SK-N-SH treated with all-trans-retinoic acid at 6 μM for 48 hours (cell line): ENCODE measurements around the gene KHSRP.

Experiments
- ATAC-seq: fragments of 200-7000 bp; cut with Tn5 transposase; 3 replicates; pipeline ENCODE4 v1.9.1; 2020; ENCODE audit warnings: mild to moderate bottlenecking, moderate library complexity
- BACH2 ChIP-seq: fragments of 250-450 bp; sonication (Bioruptor Pico); IDR thresholded peaks from 2 replicates; pipeline ENCODE4 v1.9.0; 2021; ENCODE audit warnings: mild to moderate bottlenecking, borderline replicate concordance
- CSDC2 ChIP-seq: fragments of 250-450 bp; sonication (Bioruptor Pico); IDR thresholded peaks from 2 replicates; pipeline ENCODE4 v1.5.0; 2020; ENCODE audit warnings: mild to moderate bottlenecking, moderate library complexity
- CSRNP3 ChIP-seq: fragments of 250-450 bp; sonication (Bioruptor Pico); IDR thresholded peaks from 2 replicates; pipeline ENCODE4 v1.5.1; 2021; ENCODE audit warnings: mild to moderate bottlenecking, moderate library complexity
- ESRRG ChIP-seq: fragments of 250-450 bp; sonication (Bioruptor Pico); IDR thresholded peaks from 2 replicates; pipeline ENCODE4 v1.6.1; 2021; ENCODE audit warnings: mild to moderate bottlenecking
- GLIS3 ChIP-seq: fragments of 250-450 bp; sonication (Bioruptor Pico); IDR thresholded peaks from 2 replicates; pipeline ENCODE4 v1.5.0; 2020; ENCODE audit warnings: mild to moderate bottlenecking, moderate library complexity
- ISL1 ChIP-seq: fragments of 250-450 bp; sonication (Bioruptor Pico); IDR thresholded peaks from 2 replicates; pipeline ENCODE4 v2.1.2; 2022; ENCODE audit warnings: mild to moderate bottlenecking, moderate library complexity
- OSR1 ChIP-seq: fragments of 250-450 bp; sonication (Bioruptor Pico); IDR thresholded peaks from 2 replicates; pipeline ENCODE4 v1.8.0; 2022; ENCODE audit warnings: moderate library complexity, mild to moderate bottlenecking, inconsistent platforms
- PATZ1 ChIP-seq: fragments of 250-450 bp; sonication (Bioruptor Pico); IDR thresholded peaks from 2 replicates; pipeline ENCODE4 v1.8.0; 2020; ENCODE audit warnings: mild to moderate bottlenecking, moderate library complexity, borderline replicate concordance
- PPARA ChIP-seq: fragments of 250-450 bp; sonication (Bioruptor Pico); IDR thresholded peaks from 2 replicates; pipeline ENCODE4 v1.5.0; 2020; ENCODE audit warnings: mild to moderate bottlenecking, borderline replicate concordance
- TCF4 ChIP-seq: fragments of 250-450 bp; sonication (Bioruptor Pico); IDR thresholded peaks from 2 replicates; pipeline ENCODE4 v1.8.0; 2021; ENCODE audit warnings: mild to moderate bottlenecking, moderate library complexity, borderline replicate concordance
- TOX ChIP-seq: fragments of 250-450 bp; sonication (Bioruptor Pico); IDR thresholded peaks from 2 replicates; pipeline ENCODE4 v1.8.0; 2021; ENCODE audit warnings: mild to moderate bottlenecking, moderate library complexity, borderline replicate concordance
- ZC3H10 ChIP-seq: fragments of 250-450 bp; sonication (Bioruptor Pico); IDR thresholded peaks from 2 replicates; pipeline ENCODE4 v1.5.1; 2021; ENCODE audit warnings: mild to moderate bottlenecking, moderate library complexity
- ZFP3 ChIP-seq: fragments of 250-450 bp; sonication (Bioruptor Pico); IDR thresholded peaks from 2 replicates; pipeline ENCODE4 v1.5.0; 2020; ENCODE audit warnings: mild to moderate bottlenecking, moderate library complexity
- ZFP30 ChIP-seq: fragments of 450-650 bp; formaldehyde crosslinking; IDR thresholded peaks from 2 replicates; pipeline ENCODE4 v1.5.0; 2022; ENCODE audit warnings: mild to moderate bottlenecking, moderate library complexity
- ZNF565 ChIP-seq: fragments of 450-650 bp; formaldehyde crosslinking; conservative IDR thresholded peaks from 2 replicates; pipeline ENCODE4 v1.5.0; 2020; ENCODE audit warnings: low read depth, mild to moderate bottlenecking, moderate library complexity
- ZNF8 ChIP-seq: fragments of 450-650 bp; formaldehyde crosslinking; IDR thresholded peaks from 2 replicates; pipeline ENCODE4 v1.5.0; 2020; ENCODE audit warnings: mild to moderate bottlenecking, moderate library complexity
- TF ChIP-seq, protein P1 (sequence below): fragments of 250-450 bp; sonication (Bioruptor Pico); IDR thresholded peaks from 2 replicates; pipeline ENCODE4 v1.5.1; 2020; ENCODE audit warnings: low read depth, mild to moderate bottlenecking, moderate library complexity
- TF ChIP-seq, protein P2 (sequence below): fragments of 250-450 bp; sonication (Bioruptor Pico); IDR thresholded peaks from 2 replicates; pipeline ENCODE4 v1.8.0; 2021; ENCODE audit warnings: low read depth, mild to moderate bottlenecking, moderate library complexity, borderline replicate concordance
- TF ChIP-seq, protein P3 (sequence below): fragments of 250-450 bp; sonication (Bioruptor Pico); IDR thresholded peaks from 2 replicates; pipeline ENCODE4 v1.5.0; 2020; ENCODE audit warnings: mild to moderate bottlenecking, moderate library complexity

Gene KHSRP

GRCh38 chr19:6413721-6414643, 10.6 kb downstream of the KHSRP start:
- TF ChIP-seq OSR1 (CRISPR knock-in tag) (no peak), ZFP3 (CRISPR knock-in tag) (no peak), PATZ1 (CRISPR knock-in tag) (no peak), PPARA (CRISPR knock-in tag) (no peak), ZFP30 (no peak), CSRNP3 (CRISPR knock-in tag) (no peak), TOX (CRISPR knock-in tag) (no peak), GLIS3 (CRISPR knock-in tag) (no peak), TCF4 (CRISPR knock-in tag) (no peak), BACH2 (CRISPR knock-in tag) (no peak), ESRRG (no peak), ZNF565 (CRISPR knock-in tag) (no peak), CSDC2 (CRISPR knock-in tag) (no peak)
- TF ChIP-seq, protein P1, sequence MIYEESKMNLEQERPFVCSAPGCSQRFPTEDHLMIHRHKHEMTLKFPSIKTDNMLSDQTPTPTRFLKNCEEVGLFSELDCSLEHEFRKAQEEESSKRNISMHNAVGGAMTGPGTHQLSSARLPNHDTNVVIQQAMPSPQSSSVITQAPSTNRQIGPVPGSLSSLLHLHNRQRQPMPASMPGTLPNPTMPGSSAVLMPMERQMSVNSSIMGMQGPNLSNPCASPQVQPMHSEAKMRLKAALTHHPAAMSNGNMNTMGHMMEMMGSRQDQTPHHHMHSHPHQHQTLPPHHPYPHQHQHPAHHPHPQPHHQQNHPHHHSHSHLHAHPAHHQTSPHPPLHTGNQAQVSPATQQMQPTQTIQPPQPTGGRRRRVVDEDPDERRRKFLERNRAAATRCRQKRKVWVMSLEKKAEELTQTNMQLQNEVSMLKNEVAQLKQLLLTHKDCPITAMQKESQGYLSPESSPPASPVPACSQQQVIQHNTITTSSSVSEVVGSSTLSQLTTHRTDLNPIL = no peak
- ATAC-seq = no peak

- ATAC-seq = no peak
- TF ChIP-seq OSR1 (CRISPR knock-in tag) = no peak
- TF ChIP-seq ESRRG = no peak
- no peak for TF ChIP-seq ISL1 (CRISPR knock-in tag)
- no peak for TF ChIP-seq ZC3H10 (CRISPR knock-in tag)
- no peak for TF ChIP-seq TCF4 (CRISPR knock-in tag)
- TF ChIP-seq ZNF565 (CRISPR knock-in tag) = no peak
- no peak for TF ChIP-seq ZNF8 (CRISPR knock-in tag)
- no peak for TF ChIP-seq ZFP3 (CRISPR knock-in tag)
- no peak for TF ChIP-seq PATZ1 (CRISPR knock-in tag)
- TF ChIP-seq GLIS3 (CRISPR knock-in tag) = no peak
- TF ChIP-seq, protein P2, sequence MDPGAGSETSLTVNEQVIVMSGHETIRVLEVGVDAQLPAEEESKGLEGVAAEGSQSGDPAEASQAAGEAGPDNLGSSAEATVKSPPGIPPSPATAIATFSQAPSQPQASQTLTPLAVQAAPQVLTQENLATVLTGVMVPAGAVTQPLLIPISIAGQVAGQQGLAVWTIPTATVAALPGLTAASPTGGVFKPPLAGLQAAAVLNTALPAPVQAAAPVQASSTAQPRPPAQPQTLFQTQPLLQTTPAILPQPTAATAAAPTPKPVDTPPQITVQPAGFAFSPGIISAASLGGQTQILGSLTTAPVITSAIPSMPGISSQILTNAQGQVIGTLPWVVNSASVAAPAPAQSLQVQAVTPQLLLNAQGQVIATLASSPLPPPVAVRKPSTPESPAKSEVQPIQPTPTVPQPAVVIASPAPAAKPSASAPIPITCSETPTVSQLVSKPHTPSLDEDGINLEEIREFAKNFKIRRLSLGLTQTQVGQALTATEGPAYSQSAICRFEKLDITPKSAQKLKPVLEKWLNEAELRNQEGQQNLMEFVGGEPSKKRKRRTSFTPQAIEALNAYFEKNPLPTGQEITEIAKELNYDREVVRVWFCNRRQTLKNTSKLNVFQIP (CRISPR knock-in tag) = no peak
- TF ChIP-seq, protein P3, sequence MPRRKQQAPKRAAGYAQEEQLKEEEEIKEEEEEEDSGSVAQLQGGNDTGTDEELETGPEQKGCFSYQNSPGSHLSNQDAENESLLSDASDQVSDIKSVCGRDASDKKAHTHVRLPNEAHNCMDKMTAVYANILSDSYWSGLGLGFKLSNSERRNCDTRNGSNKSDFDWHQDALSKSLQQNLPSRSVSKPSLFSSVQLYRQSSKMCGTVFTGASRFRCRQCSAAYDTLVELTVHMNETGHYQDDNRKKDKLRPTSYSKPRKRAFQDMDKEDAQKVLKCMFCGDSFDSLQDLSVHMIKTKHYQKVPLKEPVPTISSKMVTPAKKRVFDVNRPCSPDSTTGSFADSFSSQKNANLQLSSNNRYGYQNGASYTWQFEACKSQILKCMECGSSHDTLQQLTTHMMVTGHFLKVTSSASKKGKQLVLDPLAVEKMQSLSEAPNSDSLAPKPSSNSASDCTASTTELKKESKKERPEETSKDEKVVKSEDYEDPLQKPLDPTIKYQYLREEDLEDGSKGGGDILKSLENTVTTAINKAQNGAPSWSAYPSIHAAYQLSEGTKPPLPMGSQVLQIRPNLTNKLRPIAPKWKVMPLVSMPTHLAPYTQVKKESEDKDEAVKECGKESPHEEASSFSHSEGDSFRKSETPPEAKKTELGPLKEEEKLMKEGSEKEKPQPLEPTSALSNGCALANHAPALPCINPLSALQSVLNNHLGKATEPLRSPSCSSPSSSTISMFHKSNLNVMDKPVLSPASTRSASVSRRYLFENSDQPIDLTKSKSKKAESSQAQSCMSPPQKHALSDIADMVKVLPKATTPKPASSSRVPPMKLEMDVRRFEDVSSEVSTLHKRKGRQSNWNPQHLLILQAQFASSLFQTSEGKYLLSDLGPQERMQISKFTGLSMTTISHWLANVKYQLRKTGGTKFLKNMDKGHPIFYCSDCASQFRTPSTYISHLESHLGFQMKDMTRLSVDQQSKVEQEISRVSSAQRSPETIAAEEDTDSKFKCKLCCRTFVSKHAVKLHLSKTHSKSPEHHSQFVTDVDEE = no peak
- TF ChIP-seq, protein P1 = no peak
- no peak for TF ChIP-seq ZFP30
These were observed 11.3 kb downstream of the KHSRP start for GRCh38 chr19:6413291-6413690.
